HEK293 (cell line): ENCODE measurements around the gene THSD4.

Experiments
- CTCF ChIP-seq: fragments of 450-650 bp; formaldehyde crosslinking; IDR thresholded peaks from 2 replicates; pipeline ENCODE4 v1.5.1; 2016; ENCODE audit warnings: missing biosample characterization, missing genetic modification characterization
- EGR2 ChIP-seq: fragments of 450-650 bp; formaldehyde crosslinking; IDR thresholded peaks from 2 replicates; pipeline ENCODE4 v1.5.1; 2016; ENCODE audit warnings: low read depth, missing biosample characterization, missing genetic modification characterization
- MYNN ChIP-seq: fragments of 450-650 bp; formaldehyde crosslinking; IDR thresholded peaks from 2 replicates; pipeline ENCODE4 v1.5.1; 2016; ENCODE audit warnings: missing biosample characterization, missing genetic modification characterization, borderline replicate concordance
- REST ChIP-seq: fragments of 450-650 bp; formaldehyde crosslinking; IDR thresholded peaks from 2 replicates; pipeline ENCODE4 v1.5.1; 2016; ENCODE audit warnings: missing biosample characterization, missing genetic modification characterization
- ZNF10 ChIP-seq: fragments of 450-650 bp; formaldehyde crosslinking; IDR thresholded peaks from 2 replicates; pipeline ENCODE4 v1.5.1; 2017; ENCODE audit warnings: missing biosample characterization, missing genetic modification characterization
- ZNF175 ChIP-seq: fragments of 450-650 bp; formaldehyde crosslinking; IDR thresholded peaks from 2 replicates; pipeline ENCODE4 v1.5.1; 2016; ENCODE audit warnings: missing biosample characterization, missing genetic modification characterization
- ZNF211 ChIP-seq: fragments of 450-650 bp; formaldehyde crosslinking; IDR thresholded peaks from 2 replicates; pipeline ENCODE4 v1.5.1; 2016; ENCODE audit warnings: low read depth, missing biosample characterization, missing genetic modification characterization
- ZNF530 ChIP-seq: fragments of 450-650 bp; formaldehyde crosslinking; IDR thresholded peaks from 2 replicates; pipeline ENCODE4 v1.5.1; 2016; ENCODE audit warnings: low read depth, missing biosample characterization, missing genetic modification characterization
- ZNF600 ChIP-seq: fragments of 450-650 bp; formaldehyde crosslinking; IDR thresholded peaks from 2 replicates; pipeline ENCODE4 v1.5.1; 2016; ENCODE audit warnings: missing biosample characterization, missing genetic modification characterization
- ZNF621 ChIP-seq: fragments of 450-650 bp; formaldehyde crosslinking; IDR thresholded peaks from 2 replicates; pipeline ENCODE4 v1.5.1; 2017; ENCODE audit warnings: missing biosample characterization, missing genetic modification characterization
- ZNF624 ChIP-seq: fragments of 450-650 bp; formaldehyde crosslinking; IDR thresholded peaks from 2 replicates; pipeline ENCODE4 v1.5.1; 2017; ENCODE audit warnings: missing biosample characterization, missing genetic modification characterization
- ZSCAN18 ChIP-seq: fragments of 450-650 bp; formaldehyde crosslinking; IDR thresholded peaks from 2 replicates; pipeline ENCODE4 v1.5.1; 2016; ENCODE audit warnings: missing biosample characterization, missing genetic modification characterization

GRCh38 chr15:71823801-71824200 is 708.5 kb downstream of the THSD4 start:
- TF ChIP-seq CTCF (tag by site-specific recombination) (no peak), REST (tag by site-specific recombination) (no peak), EGR2 (no peak), ZNF600 (no peak), MYNN (tag by site-specific recombination) (no peak), ZNF211 (tag by site-specific recombination) (no peak), ZSCAN18 (tag by site-specific recombination) (no peak), ZNF10 (tag by site-specific recombination) (no peak), ZNF175 (tag by site-specific recombination) (no peak), ZNF530 (tag by site-specific recombination) (no peak), ZNF624 (tag by site-specific recombination) (no peak), ZNF621 (tag by site-specific recombination) (no peak)
